Erythroblast (primary cell): ENCODE results near the gene C22orf15.

Experiments used
- DNase-seq, 2 experiments: peaks; one replicate each; lab custom pipeline; 2025; lab: John Stamatoyannopoulos, UW
- GATA1 ChIP-seq: IDR thresholded peaks from 2 replicates; pipeline ENCODE4 v1.6.1; 2011; ENCODE audit warnings: low read depth, mild to moderate bottlenecking, control low read depth, low read length, moderate library complexity
- POLR2A ChIP-seq: IDR thresholded peaks from 2 replicates; pipeline ENCODE4 v1.6.1; 2011; ENCODE audit warnings: mild to moderate bottlenecking, low read length

Gene C22orf15

DNA sequence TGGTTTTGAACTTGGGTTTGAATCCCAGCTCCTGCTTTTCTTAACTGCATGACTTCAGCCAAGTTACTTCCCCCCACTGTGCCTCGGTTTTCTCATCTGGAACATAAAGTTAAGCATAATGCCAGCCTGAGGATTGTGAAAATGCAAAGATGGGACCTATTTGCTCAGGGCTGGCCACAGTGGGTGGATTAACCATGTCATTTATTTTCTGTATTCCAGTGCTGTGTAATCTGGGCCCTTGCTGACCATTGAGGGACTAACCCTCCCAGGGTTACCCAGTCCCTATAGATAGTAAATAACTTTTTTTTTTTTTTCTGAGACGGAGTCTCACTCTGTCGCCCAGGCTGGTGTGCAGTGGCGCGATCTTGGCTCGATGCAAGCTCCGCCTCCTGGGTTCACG, 7.1 kb upstream of the C22orf15 start:
- TF ChIP-seq POLR2A (no peak), GATA1 (no peak)
- no peak for DNase-seq

DNA sequence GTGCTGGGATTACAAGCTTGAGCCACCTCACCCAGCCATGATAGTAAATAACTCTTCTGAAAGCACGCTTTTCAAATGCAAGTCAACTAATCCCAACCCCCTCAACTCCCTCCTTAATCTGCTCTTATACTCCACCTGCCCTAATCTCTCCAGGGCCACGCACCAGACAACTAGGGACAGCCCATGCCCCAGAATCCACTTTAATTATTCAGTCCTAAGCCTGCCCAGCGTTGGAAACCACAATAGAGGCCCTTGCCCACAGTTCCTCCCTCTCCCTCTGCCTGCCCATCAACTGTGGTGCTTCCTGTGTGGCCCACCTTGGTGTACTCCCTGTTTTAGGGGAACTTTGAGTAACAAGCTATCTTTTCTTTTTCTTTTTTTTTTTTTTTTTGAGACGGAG, 5.9 kb upstream of the C22orf15 start:
- TF ChIP-seq POLR2A, result no peak
- no peak for TF ChIP-seq GATA1
- no peak for DNase-seq

DNA sequence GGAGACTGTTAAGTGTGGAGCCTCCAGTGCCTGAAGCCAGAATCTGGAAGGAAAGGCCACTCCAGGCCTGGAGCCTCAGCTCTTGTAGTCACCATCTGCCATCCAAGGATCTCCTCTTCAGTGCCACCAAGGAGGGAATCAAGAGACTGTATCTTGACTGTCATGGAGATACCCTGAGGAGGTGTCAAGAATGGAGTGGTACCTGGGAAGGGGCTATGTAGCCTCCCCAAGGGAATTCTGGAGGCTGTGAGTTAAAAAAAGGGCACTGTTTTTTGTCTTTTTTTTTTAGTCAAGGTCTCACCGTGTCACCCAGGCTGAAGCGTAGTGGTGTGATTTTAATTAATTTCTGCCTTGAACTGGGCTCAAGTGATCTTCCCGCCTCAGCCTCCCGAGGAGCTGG, 3.2 kb upstream of the C22orf15 start:
- no peak for TF ChIP-seq GATA1
- TF ChIP-seq POLR2A, result no peak
- no peak for DNase-seq

DNA sequence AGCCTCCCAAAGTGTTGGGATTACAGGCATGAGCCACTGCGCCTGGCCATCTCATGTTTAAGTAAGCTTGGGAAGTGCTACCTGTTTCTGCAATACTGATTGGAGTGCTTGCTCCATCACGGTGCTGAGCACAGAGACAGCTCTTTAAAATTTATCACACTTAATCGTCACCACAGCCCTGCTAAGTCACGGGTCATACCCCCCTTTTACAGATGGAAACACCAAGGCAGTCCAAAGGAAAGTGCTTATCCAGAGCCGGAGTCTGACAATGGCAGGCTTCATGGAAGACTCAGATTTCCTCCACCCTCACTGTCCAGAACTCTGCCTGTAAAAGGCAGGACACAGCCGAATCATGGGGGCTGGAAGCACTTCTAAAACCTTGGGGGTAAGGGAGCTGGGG, 2.7 kb upstream of the C22orf15 start:
- DNase-seq, result no peak
- TF ChIP-seq POLR2A (no peak), GATA1 (no peak)

DNA sequence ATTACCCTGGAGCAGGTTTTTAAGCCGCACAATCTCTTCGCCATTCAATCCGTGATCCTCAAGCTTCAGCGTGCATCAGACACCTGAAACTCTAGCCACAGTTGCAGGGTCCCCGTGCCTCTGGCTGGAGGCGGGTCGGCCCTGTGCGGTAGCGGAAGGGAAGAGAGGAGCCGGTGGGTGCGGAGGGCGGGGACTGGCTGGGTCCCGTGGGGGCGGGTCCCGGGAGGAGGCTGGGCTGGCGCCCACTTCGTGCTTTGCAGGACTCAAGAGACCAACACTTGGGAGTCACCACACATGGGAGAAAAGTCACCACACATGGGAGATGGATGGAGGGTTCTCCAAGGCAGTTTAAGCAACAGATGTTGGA, 772 bp downstream of the C22orf15 start:
- TF ChIP-seq GATA1, result no peak
- no peak for TF ChIP-seq POLR2A
- DNase-seq, result peak; percentile 14 to 20

DNA sequence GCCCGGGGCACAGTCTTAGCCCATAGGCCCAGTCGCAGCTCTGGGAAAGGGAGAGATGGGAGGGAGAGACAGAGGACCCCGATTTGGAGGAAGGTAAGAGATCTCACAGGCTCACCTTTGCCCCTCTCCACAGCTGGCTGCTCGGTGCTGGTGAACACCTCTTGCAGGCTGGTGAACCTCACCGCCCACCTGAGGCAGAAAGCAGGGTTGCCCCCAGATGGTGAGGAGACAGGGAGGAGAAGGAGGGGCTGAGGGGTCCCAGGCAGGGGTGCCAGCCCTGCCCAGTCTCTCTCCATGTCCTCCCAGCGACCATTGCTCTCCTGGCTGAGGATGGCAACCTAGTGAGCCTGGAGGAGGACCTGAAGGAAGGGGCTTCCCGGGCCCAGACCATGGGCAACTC, 1.2 kb downstream of the C22orf15 start:
- DNase-seq, result no peak
- no peak for TF ChIP-seq POLR2A
- no peak for TF ChIP-seq GATA1

DNA sequence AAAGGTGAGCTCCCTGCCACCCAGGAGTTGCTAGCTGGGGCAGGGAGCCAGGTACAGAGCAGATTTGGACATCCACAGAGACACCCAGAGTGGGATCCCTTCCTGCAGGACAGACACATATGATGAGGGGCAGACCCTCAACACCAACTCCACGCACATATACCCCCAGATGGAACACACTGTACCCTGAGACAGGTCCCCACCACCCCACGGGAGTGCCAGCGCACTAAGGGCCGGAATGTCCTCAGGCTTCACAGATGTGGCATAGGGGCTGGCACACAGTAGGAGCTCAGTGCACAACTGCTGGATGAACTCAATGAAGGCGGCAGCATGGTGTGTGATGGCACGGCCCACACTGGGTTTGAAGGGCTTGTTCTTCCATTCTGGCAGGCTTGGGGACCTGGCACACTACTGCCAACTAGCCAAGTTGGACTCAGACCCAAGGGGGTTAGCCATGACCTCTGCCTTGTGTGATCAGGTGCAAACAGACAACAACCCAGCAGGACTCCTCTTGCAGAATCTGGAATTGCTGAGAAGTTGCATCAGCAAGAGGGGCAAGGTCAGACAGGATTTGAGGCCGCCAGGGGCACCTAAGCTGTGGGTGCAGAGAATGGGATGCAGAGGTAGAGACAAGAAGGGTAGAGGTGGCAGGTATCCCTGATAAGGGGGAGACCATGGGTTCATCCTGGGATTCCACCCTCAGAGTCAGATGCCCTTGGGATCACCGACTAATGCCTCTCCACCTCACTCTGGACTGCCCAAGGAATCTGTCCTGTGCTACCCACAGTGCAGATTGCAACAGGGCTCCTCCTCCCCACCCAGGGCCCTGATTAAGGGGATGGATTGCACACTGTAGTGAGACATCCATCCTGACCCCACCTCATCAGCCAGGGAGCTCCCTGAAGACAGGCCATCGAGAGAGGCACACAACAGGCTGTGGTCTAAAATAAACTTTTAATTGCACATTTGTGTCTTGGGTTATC, 2.4 kb downstream of the C22orf15 start:
- DNase-seq, result peak; percentile 23 to 52
- TF ChIP-seq GATA1 (no peak), POLR2A (no peak)

DNA sequence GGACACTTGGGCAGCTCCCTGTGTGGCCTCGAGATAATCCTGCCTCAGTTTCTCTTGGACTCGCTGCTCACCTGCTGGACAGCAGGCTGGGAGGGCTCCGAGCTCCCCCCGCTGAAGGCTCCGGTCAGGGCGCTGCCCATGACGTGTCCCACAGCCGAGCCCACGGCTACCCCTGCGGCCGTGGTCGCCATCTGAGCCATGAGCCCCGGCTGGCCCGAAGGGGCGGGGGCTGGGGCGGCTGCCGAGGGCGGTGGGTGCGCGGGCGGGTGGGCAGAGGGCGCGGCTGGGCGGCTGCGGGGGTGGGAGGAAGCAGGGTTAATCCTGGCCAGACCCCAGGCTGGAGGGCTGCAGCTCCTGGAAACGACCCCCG, 4.5 kb downstream of the C22orf15 start:
- DNase-seq, result no peak
- TF ChIP-seq POLR2A (no peak), GATA1 (no peak)

DNA sequence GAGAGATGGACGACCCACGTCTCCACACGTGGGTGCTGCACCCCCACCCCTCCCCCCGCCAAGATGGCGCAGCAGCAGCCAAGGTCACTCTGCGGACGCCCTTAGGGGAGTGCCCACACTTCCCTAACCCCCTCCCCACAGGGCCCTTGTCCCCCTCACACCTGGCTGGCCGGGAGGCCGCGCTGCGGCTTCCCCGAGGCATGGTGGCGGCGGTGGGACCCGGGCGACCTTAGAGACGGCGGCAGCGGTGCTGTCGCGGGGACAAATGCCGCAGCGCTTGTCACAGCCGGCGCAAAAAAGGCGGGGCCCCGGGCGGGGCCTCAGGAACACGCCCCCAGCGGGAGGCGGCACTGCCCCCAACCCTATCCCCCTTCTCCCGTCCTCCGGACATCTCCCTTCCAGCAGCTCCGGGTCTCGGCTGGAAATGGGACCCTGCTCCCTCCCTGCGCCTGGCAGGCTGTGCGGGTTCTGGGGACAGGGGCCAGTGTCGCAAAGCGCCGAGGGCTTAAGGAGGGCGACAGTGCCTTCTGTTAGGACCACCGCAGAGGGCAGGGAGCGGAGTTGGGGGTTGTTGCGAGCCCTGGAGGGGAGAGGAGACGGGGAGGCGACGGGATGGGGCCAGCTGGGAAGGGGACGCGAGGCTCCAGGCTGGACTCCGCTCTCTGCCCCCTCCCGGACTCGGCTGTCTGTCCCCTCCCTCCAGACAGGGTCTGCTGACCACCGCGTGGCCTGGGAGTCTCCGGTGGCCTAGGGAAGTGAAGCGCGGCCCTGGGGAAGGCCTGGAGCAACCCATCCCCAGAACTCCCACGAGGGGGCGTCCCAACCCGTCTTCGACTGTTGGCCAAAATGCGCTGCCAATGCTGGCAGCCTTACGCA, 5.1 kb downstream of the C22orf15 start, which contains the start of gene CHCHD10:
Gene CHCHD10 (minus strand): TSS at position 300 of the 876 bp plus-strand sequence. CDS start 98 bp downstream, at position 202.
- peak; percentile 64 for TF ChIP-seq POLR2A
- TF ChIP-seq GATA1, result no peak
- DNase-seq, result peak; percentile 77 to 81

DNA sequence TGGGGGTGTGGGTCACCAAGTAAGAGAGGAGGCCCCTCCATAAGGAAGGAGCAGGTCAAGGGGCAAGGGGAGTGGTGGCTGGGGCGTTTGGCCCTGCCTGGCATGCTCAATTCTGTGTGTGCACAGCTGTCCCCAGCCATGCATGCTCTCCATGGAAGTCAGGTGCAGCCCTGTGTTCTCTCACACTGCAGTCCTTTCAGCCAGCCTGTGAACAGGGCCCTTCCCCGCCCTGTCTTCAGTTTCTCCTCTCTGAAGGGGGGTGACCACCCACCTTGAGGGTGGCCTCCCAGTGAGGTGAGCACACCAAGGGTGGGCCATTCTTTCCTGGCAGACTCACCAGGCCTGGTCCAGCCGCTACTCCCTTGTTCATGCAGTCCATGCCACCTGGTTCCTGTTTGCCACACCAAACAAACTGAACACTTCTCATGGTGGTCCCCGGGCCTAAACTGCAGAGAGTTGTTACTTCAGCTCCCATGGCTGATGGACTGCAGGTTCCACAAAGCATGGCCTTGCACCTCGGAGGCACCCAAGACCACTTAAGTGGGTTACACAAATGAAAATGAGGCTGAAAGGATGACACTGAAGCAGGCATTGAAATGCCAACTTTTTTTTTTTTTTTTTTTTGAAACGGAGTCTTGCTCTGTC, 6.7 kb downstream of the C22orf15 start:
- DNase-seq, result no peak
- TF ChIP-seq GATA1, result no peak

DNA sequence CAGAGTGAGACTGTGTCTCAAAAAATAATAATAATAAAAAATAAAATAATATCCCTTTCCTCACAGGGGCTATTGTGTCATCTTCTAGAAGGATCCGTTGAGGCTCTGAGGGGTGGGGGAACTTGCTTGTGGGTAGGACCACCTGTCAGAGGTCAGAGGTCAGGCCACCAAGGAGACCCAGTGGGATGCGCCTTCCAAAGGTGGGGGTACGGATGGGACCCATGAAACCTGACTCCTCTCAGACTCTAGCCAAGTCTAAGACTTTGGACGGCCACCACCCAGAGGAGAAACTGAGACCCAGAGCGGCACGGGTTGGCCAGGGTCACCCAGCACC, 9.5 kb downstream of the C22orf15 start:
- DNase-seq, result no peak

DNA sequence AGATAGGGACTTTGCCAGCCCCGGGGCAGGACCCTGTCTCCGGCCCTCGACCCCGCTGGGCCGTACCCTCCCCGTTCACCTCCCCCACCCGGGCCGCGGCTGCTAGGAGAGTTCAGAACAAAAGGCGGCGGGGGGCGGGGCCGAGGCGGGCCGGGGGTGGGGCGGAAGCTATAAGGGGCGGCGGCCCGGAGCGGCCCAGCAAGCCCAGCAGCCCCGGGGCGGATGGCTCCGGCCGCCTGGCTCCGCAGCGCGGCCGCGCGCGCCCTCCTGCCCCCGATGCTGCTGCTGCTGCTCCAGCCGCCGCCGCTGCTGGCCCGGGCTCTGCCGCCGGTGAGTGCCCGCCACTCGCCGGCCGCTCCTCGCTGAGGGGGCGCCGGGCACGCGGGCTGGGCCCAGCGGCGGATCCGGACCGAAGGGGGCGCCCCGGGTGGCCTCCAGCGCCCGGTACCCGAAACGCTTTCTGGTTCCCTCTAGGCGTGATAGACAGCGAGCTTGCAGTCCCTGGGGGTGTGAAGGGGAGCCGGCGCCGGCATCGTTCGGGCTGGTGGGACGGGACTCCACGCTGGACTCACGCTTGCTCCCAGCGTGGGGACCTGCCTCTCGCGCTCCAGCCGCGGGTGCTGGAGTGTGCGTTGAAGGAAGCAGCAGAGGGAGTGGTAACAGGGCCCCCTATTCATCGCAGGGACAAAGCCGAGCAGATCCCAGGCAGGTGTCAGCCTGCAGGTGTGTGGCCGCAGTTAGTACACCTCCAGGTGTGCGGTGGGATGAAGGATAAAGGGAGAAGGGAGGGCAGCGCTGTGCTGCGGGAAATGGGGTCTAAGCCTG, 10.1 kb downstream of the C22orf15 start, which contains the start of gene MMP11:
Gene MMP11 (plus strand): TSS at position 201 of the 825 bp plus-strand sequence. CDS start 22 bp downstream, at position 223.
- TF ChIP-seq POLR2A, result no peak
- TF ChIP-seq GATA1, result no peak

More for the DNA sequence above, 9.5 kb downstream of the C22orf15 start:
- TF ChIP-seq GATA1 (no peak), POLR2A (no peak)

More for the DNA sequence above, 10.1 kb downstream of the C22orf15 start, which contains the start of gene MMP11:
- peak; percentile 55 for DNase-seq
